Effector memory CD4-positive, alpha-beta T cell (primary cell): ENCODE results near the gene NCOA5.
A peak's percentile ranks its signal among the peaks of the same experiment; 100 is the strongest.
"Not testable (repeated sequence)": the region's sequence is repeated elsewhere in the genome, so short reads cannot be mapped to it uniquely, and the experiment has no call there.

Source experiments
- DNase-seq, 3 donors: peaks; one replicate each; pipeline ENCODE4 v3.0.0-alpha.2; 2020
- H3K27ac ChIP-seq: 2 replicates; pipeline ENCODE4 v1.7.0; 2013; ENCODE audit warnings: mild to moderate bottlenecking, low read length, moderate library complexity; ENCODE audit not compliant: insufficient read depth, poor library complexity, severe bottlenecking
- H3K27me3 ChIP-seq: replicated peaks from 2 replicates; pipeline ENCODE4 v1.7.0; 2013; ENCODE audit warnings: mild to moderate bottlenecking, low read length; ENCODE audit not compliant: insufficient read depth, control insufficient read depth, poor library complexity, severe bottlenecking
- H3K36me3 ChIP-seq: 2 replicates; pipeline ENCODE4 v1.7.0; 2013; ENCODE audit warnings: mild to moderate bottlenecking, low read length, moderate library complexity; ENCODE audit not compliant: control insufficient read depth, insufficient read depth
- H3K4me1 ChIP-seq: 2 replicates; pipeline ENCODE4 v1.7.0; 2013; ENCODE audit warnings: low read length, mild to moderate bottlenecking; ENCODE audit not compliant: control insufficient read depth, insufficient read depth, poor library complexity, severe bottlenecking
- H3K4me3 ChIP-seq: 2 replicates; pipeline ENCODE4 v1.7.0; 2013; ENCODE audit warnings: low read length, low read depth, mild to moderate bottlenecking; ENCODE audit not compliant: insufficient read depth, poor library complexity, severe bottlenecking
- H3K9me3 ChIP-seq: 2 replicates; pipeline ENCODE4 v1.7.0; 2013; ENCODE audit warnings: mild to moderate bottlenecking, low read length, moderate library complexity; ENCODE audit not compliant: control insufficient read depth

NCOA5 gene

DNA sequence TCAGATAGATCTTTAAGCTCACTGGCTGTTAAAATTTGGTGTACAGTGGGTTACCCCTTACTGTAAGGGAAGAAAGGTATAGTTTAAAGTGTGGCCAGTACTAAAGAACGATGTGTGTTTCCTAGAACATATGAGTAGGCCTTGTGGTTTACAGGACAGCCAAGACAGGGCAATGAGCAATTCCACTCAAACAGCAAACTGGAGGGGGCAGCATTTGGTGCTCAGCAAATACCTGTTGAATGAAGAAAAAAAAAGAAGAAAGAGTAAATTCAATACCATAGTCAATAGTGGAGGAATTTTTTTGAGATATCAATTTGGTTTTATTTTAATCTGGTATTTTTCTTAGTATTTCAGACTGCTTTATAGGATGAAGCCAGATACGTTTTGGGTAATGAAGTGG lies 3.8 kb upstream of the NCOA5 start:
- Histone ChIP-seq H3K27ac (no peak overlapping the region), H3K4me1 (peaks cover 11% of the 10 kb centered on the region), H3K27me3 (peaks cover 9% of the 10 kb centered on the region), H3K9me3 (no peaks in the 10 kb centered on the region), H3K4me3 (no peak overlapping the region), H3K36me3 (no peaks in the 10 kb centered on the region)
- DNase-seq, result no peak

DNA sequence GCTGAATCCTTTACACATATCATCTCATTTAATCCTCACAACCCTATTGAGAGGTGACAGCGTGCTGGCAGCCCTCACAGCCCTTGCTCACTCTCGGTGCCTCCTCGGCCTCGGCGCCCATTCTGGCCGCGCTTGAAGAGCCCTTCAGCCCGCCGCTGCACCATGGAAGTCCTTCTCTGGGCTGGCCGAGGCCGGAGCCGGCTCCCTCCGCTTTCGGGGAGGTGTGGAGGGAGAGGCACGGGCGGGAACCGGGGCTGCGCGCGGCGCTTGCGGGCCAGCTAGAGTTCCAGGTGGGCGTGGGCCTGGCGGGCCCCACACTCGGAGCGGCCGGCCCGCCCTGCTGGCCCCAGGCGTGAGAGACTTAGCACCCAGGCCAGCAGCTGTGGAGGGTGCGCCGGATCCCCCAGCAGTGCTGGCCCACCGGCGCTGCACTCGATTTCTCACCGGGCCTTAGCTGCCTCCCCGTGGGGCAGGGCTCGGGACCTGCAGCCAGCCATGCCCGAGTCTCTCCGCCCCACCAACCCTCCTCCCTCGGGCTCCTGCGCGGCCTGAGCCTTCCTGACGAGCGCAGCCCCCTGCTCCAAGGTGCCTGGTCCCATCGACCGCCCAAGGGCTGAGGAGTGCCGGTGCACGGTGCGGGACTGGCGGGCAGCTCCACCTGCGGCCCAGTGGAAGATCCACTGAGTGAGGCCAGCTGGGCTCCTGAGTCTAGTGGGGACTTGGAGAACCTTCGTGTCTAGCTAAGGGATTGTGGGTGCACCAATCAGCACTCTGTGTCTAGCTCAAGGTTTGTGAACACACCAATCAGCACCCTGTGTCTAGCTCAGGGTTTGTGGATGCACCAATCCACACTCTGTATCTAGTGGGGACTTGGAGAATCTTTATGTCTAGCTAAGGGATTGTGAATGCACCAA lies 2.1 kb upstream of the NCOA5 start:
- DNase-seq, H3K27me3 ChIP-seq, H3K36me3 ChIP-seq, H3K27ac ChIP-seq, H3K9me3 ChIP-seq, H3K4me3 ChIP-seq: not testable (repeated sequence)
- peaks cover 23% of the 10 kb centered on the region for H3K4me1 ChIP-seq

DNA sequence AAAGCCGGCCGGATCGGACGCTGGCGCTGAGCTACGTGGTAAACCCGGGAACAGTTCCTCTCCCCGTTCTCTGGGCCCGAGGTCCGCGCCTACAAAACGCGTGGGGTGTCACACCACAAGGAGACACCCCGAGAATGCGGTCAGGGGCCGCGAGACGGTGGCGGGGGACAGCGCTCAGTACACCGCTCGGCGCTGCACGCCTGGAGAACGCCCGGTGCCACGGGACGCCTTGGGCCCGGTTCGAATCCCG lies 670 bp downstream of the NCOA5 start:
- Histone ChIP-seq H3K36me3 (no peaks in the 10 kb centered on the region), H3K9me3 (no peaks in the 10 kb centered on the region), H3K27ac (peak overlapping the region; percentile 81), H3K4me3 (peak overlapping the region; percentile 80), H3K27me3 (no peaks in the 10 kb centered on the region), H3K4me1 (peaks cover 23% of the 10 kb centered on the region)
- DNase-seq, result peak in 2 of 3 donors; percentile 34 to 42

DNA sequence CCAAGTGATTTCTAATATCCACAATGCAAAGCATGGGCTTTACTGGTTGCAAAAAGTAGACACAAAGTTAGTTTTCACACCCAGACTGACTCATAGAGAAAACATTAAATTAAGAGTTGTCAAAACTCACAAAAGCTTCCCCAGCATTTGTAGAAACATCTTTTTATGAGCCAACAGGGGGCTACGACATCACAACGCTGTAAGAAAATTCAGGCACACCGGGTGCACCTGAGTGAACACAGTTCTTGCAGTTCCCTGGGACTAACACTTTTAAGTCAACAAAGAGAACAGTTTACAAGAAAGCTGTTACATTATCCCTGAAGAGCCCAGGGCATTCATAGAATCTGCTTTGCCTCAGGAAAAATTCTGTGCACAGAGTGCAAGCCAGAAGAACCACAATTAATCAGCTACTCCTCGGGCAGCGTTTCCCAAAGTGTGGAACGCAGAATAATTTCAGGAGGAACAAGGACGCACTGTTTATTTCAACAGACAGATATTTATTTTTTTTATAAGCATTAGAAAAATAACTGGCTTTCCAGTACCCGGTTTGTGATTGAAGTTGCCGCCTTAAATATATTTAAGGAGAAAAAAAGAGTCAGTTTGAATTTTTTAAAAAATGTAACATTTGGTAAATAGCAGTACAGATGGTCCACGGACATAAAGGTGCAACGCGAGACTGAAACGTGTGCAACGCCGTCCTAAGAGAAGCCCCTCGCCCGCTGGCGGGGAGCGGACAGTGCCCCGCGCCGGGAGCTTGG lies 1.2 kb downstream of the NCOA5 start:
- no peaks in the 10 kb centered on the region for H3K9me3 ChIP-seq
- DNase-seq, result no peak
- H3K4me3 ChIP-seq, result peak overlapping the region; percentile 80
- peaks cover 23% of the 10 kb centered on the region for H3K4me1 ChIP-seq
- H3K27me3 ChIP-seq, result no peaks in the 10 kb centered on the region
- peak overlapping the region; percentile 81 for H3K27ac ChIP-seq
- no peaks in the 10 kb centered on the region for H3K36me3 ChIP-seq

DNA sequence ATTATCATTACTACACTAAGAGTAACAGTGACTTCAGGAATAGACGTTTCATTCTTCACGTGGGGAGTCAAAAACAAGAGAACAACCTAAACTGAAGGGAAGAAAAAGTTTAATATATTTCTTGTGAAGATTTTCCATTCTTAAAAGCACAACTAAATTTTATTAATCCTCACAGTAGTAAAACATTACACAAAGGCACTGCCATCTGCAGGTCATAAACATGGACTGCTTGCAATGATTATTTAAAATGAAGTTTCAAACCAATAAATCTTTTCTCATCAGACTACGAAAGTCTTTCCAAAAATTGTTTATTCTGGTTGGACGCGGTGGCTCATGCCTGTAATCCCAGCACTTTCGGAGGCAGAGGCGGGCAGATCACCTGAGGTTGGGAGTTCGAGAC lies 2.6 kb downstream of the NCOA5 start:
- no peak overlapping the region for H3K27ac ChIP-seq
- DNase-seq, result no peak
- H3K9me3 ChIP-seq, result no peaks in the 10 kb centered on the region
- H3K36me3 ChIP-seq, result no peaks in the 10 kb centered on the region
- no peak overlapping the region for H3K4me3 ChIP-seq
- H3K4me1 ChIP-seq, result peaks cover 23% of the 10 kb centered on the region
- no peaks in the 10 kb centered on the region for H3K27me3 ChIP-seq

DNA sequence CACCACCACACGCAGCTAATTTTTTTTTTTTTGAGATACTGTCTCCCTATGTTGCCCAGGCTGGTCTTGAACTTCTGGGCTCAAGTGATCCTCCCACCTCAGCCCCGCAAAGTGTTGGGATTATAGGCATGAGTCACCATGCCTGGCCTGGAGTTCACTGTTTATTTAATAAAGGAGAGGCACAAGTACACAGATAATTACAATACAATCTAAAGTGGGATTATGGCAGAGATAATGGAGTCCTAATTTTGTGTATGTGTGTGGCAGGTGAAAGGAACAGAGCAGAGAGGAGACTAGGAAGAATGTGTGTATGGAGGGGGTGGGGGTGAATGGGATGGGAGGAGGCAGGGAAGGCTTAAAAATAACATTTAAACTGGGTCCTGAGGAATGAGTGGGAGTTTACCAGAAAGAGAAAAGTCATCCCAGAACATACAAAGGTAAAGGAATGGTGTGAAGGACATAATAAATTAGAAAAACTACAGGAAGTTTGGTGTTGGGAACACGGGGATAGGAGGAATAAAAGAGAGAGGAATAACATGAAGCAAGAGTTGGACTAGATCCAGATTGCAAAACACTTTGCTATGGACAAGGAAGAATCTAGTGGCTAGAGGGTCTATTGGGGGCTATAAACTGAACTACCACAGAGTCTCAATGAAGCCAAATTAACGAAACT lies 4.4 kb downstream of the NCOA5 start:
- no peak for DNase-seq
- no peaks in the 10 kb centered on the region for H3K9me3 ChIP-seq
- peaks cover 26% of the 10 kb centered on the region for H3K4me1 ChIP-seq
- no peak overlapping the region for H3K4me3 ChIP-seq
- H3K36me3 ChIP-seq, result no peaks in the 10 kb centered on the region
- no peak overlapping the region for H3K27ac ChIP-seq
- H3K27me3 ChIP-seq, result no peaks in the 10 kb centered on the region

DNA sequence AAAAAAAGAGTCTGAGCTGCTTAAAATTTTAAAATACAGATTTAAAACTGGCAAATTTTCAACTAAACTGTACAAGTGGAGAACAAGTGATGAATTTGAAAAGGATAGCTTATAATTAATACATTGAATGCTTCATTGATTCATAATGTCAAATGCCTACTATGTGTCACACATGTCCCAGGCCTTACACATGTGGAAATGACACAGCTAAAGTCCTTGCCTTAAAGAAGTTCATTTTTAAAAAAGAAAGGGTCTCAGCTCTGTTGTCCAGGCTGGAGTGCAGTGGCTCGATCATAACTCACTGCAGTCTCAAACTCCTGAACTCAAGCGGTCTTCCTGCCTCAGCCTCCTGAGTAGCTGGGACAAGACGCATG lies 5.0 kb downstream of the NCOA5 start:
- H3K4me3 ChIP-seq, result no peak overlapping the region
- DNase-seq, result no peak
- no peak overlapping the region for H3K27ac ChIP-seq
- peaks cover 23% of the 10 kb centered on the region for H3K4me1 ChIP-seq
- no peaks in the 10 kb centered on the region for H3K27me3 ChIP-seq
- no peaks in the 10 kb centered on the region for H3K9me3 ChIP-seq
- H3K36me3 ChIP-seq, result no peaks in the 10 kb centered on the region

DNA sequence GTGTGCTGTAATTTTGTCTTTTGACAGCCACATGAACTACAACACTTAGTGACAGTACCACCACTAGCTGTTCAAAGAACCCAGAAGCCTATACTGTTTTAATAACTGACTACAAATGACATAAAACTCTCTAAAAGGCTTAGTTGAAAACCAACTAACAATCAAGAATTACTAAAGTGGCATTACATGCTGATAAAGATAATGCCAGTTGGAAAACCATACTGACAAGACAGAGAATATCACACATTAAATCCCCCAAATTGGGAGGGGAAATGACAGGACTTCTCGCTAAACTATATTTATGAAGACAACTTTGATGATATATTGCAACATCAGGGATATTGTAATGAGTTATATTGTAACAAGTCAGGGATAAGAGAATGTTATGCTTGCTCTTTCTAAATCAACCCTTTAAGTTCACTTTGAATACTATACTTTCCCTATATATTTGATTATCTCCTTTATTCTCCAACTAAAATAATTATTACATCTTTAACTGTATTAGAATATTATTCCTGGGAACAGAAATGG lies 6.2 kb downstream of the NCOA5 start:
- Histone ChIP-seq H3K4me1 (peaks cover 18% of the 10 kb centered on the region), H3K36me3 (peaks cover 10% of the 10 kb centered on the region), H3K9me3 (no peaks in the 10 kb centered on the region)

DNA sequence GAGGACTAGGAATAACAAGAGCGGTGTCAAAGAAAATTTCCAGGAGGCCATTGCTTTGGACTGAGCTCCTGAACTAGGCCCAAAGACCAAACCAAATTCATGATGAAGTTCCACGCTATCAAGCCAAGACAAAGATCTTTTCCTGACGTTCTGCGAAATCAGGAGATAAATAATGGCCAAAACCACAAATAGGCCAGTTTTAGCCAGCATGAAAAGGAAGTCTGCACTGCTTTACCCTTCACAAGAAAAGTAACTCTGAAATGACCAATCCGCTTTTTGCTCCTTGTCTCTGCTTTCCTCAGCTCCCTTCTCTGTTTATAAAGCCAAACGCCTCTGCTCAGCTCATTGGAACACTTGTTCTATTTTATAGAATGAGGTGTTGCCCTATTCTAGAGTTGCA lies 6.7 kb downstream of the NCOA5 start:
- Histone ChIP-seq H3K4me3 (no peak overlapping the region), H3K36me3 (peaks cover 15% of the 10 kb centered on the region), H3K9me3 (no peaks in the 10 kb centered on the region), H3K27me3 (no peaks in the 10 kb centered on the region), H3K4me1 (peaks cover 13% of the 10 kb centered on the region), H3K27ac (no peak overlapping the region)
- no peak for DNase-seq

More for the DNA sequence above, 6.2 kb downstream of the NCOA5 start:
- no peak for DNase-seq
- Histone ChIP-seq H3K27me3 (no peaks in the 10 kb centered on the region), H3K27ac (no peak overlapping the region), H3K4me3 (no peak overlapping the region)

DNA sequence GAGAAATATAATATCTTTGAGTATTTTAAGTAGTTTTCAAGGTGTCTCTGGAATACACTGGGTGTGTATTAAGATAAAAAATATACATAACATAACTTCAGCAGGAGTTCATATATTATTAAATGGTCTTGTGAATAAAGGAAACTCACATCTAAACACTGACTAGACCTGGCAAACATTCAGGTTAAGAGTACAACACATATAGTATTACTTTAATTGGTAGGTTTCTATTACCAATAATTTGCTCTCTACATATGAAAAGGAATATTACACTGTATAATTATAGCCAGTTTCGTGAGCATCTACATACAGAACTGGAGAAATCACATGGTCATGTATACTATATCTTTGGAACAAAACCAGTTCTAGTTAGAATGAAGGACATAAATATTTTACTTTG lies 8.7 kb downstream of the NCOA5 start:
- Histone ChIP-seq H3K27me3 (no peaks in the 10 kb centered on the region), H3K9me3 (no peaks in the 10 kb centered on the region), H3K27ac (no peak overlapping the region), H3K4me1 (peaks cover 5% of the 10 kb centered on the region), H3K36me3 (peaks cover 30% of the 10 kb centered on the region), H3K4me3 (no peak overlapping the region)
- no peak for DNase-seq
